Breast epithelium (tissue), 4 donors: ENCODE data around the gene CSMD2. TPM values are rescaled to one million over a fixed set of nuclear protein-coding genes. Genes with fewer than 3 reads are reported as not detected.

Experiments used
- DNase-seq, 2 donors: peaks; one replicate each; pipeline ENCODE4 v3.0.0-alpha.2; 2019; ENCODE audit warnings: low spot score in 2 of 2
- H3K27ac ChIP-seq, 2 donors: fragments of 200-600 bp; sonication (generic) in 1 of 2; one replicate each; pipeline ENCODE4 v1.5.1; 2016 to 2019; ENCODE audit warnings: mild to moderate bottlenecking in 1 of 2
- H3K27me3 ChIP-seq, 2 donors: fragments of 200-600 bp; sonication (generic) in 1 of 2; one replicate each; pipeline versions ENCODE4 v1.5.1 to v1.6.0; 2017 to 2019; ENCODE audit warnings: control low read depth in 1 of 2, mild to moderate bottlenecking in 1 of 2
- H3K36me3 ChIP-seq: fragments of 200-600 bp; one replicate; pipeline ENCODE4 v1.5.1; 2019
- H3K4me1 ChIP-seq, 2 donors: fragments of 200-600 bp; sonication (generic); one replicate each; pipeline ENCODE4 v1.5.1; 2016 to 2019; ENCODE audit warnings: control low read depth in 1 of 2
- H3K4me3 ChIP-seq, 3 donors: fragments of 200-600 bp; sonication (generic); 1 replicate in 2 of 3; 2 replicates in 1 of 3; pipeline ENCODE4 v1.5.1; 2016 to 2019; ENCODE audit warnings: mild to moderate bottlenecking in 3 of 3, moderate library complexity in 2 of 3
- H3K9me3 ChIP-seq, 2 donors: fragments of 200-600 bp; sonication (generic) in 1 of 2; one replicate each; pipeline ENCODE4 v1.5.1; 2016 to 2019; ENCODE audit warnings: control low read depth in 1 of 2
- POLR2A ChIP-seq: fragments of 450-650 bp; IDR thresholded peaks from one replicate; pipeline ENCODE4 v1.6.1; 2016; ENCODE audit warnings: antibody characterized with exemption, mild to moderate bottlenecking, moderate library complexity
- POLR2AphosphoS5 ChIP-seq, 3 donors: sonication (generic); formaldehyde crosslinking; IDR thresholded peaks; one replicate each; pipeline ENCODE4 v1.6.1; 2017; ENCODE audit warnings: antibody characterized with exemption in 3 of 3
- intact Hi-C: fragments of 100-400 bp; cut with DNase I; formaldehyde crosslinking; loops from one replicate; pipeline ENCODE4 v1.15.1; 2023; ENCODE audit warnings: low total_unique reads
- total RNA-seq, 3 donors: library from RNA; depleted of rRNA; stranded (reverse); fragments of >200 nt; gene quantifications; one replicate each; pipeline ENCODE4 v1.1.0, GENCODE V29; 2016
- TF ChIP-seq, protein P1 (sequence below), 3 donors: fragments of 450-650 bp; IDR thresholded peaks; one replicate each; pipeline ENCODE4 v1.5.1; 2016 to 2017; ENCODE audit warnings: antibody characterized with exemption in 3 of 3, mild to moderate bottlenecking in 3 of 3, moderate library complexity in 3 of 3

The CSMD2 gene
- total RNA-seq, 3 donors from 2014 or later: 0.33 to 2.6 (median 0.44) TPM

GRCh38 chr1:34013958-34014737 lies 150.9 kb downstream of the CSMD2 start:
- intact Hi-C loops: no loop called here
- Histone ChIP-seq H3K9me3 (no peaks in the 10 kb centered on the region), H3K27me3 (peaks cover 0 to 3% of the 10 kb centered on the region in 2 donors), H3K27ac (no peak overlapping the region), H3K4me1 (no peaks in the 10 kb centered on the region), H3K4me3 (no peak overlapping the region), H3K36me3 (no peaks in the 10 kb centered on the region)
- DNase-seq: no peak
- TF ChIP-seq POLR2A: no peak
- TF ChIP-seq, protein P1, sequence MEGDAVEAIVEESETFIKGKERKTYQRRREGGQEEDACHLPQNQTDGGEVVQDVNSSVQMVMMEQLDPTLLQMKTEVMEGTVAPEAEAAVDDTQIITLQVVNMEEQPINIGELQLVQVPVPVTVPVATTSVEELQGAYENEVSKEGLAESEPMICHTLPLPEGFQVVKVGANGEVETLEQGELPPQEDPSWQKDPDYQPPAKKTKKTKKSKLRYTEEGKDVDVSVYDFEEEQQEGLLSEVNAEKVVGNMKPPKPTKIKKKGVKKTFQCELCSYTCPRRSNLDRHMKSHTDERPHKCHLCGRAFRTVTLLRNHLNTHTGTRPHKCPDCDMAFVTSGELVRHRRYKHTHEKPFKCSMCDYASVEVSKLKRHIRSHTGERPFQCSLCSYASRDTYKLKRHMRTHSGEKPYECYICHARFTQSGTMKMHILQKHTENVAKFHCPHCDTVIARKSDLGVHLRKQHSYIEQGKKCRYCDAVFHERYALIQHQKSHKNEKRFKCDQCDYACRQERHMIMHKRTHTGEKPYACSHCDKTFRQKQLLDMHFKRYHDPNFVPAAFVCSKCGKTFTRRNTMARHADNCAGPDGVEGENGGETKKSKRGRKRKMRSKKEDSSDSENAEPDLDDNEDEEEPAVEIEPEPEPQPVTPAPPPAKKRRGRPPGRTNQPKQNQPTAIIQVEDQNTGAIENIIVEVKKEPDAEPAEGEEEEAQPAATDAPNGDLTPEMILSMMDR (IDR thresholded peaks at IDR 0.05): no peak
- TF ChIP-seq POLR2AphosphoS5 (IDR thresholded peaks at IDR 0.05): no peak

GRCh38 chr1:34013136-34013535 lies 151.9 kb downstream of the CSMD2 start:
- H3K9me3 ChIP-seq: no peaks in the 10 kb centered on the region
- intact Hi-C loops: no loop called here
- no peaks in the 10 kb centered on the region for H3K4me1 ChIP-seq
- no peak overlapping the region for H3K4me3 ChIP-seq
- no peaks in the 10 kb centered on the region for H3K36me3 ChIP-seq
- peaks cover 0 to 3% of the 10 kb centered on the region in 2 donors for H3K27me3 ChIP-seq
- no peak overlapping the region for H3K27ac ChIP-seq
- TF ChIP-seq POLR2AphosphoS5 (IDR thresholded peaks at IDR 0.05) (no peak), POLR2A (no peak)
- TF ChIP-seq, protein P1 (IDR thresholded peaks at IDR 0.05): no peak
- DNase-seq: no peak

DNA sequence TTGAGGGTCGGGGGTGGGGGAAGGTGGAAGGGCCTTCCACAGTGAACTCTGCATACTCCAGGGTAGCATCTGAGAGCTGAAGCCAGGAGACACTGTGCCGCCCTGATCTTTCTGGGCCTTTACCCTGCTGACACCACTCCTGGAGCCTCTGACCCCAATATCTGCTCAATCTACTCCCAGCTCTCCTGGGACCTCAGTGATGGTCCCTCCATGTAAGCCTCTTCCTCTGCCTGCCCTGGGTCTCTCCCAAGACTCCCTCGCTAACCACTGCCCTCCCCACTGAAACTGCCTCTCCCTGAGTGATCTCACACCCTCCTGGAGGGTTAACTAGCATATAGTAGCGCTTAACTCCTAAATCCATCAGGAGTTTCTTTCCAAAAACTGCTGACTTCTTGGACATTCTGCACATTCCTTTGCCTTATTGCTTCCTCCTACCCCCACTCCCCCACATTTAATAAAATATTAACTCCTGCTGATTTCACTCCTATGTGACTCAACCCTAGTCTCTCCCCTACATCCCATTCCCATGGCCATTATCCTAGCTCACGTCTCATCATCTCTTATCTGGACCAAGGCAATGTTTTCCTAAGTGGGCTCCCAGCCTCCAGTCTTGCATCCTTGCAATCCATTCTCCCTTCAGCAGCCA lies 155.6 kb downstream of the CSMD2 start:
- Histone ChIP-seq H3K4me3 (no peak overlapping the region), H3K36me3 (no peaks in the 10 kb centered on the region), H3K4me1 (no peaks in the 10 kb centered on the region), H3K27me3 (peaks cover 0 to 3% of the 10 kb centered on the region in 2 donors), H3K9me3 (no peaks in the 10 kb centered on the region), H3K27ac (no peak overlapping the region)
- intact Hi-C loops: no loop called here
- DNase-seq: no peak
- no peak for TF ChIP-seq POLR2AphosphoS5 (IDR thresholded peaks at IDR 0.05)

- no peaks in the 10 kb centered on the region for H3K27me3 ChIP-seq
- H3K4me3 ChIP-seq: no peak overlapping the region
- no peaks in the 10 kb centered on the region for H3K4me1 ChIP-seq
- no peaks in the 10 kb centered on the region for H3K36me3 ChIP-seq
- no peak overlapping the region for H3K27ac ChIP-seq
- no peak for DNase-seq
- intact Hi-C loops: no loop called here
- TF ChIP-seq POLR2AphosphoS5 (IDR thresholded peaks at IDR 0.05) (no peak), POLR2A (no peak)
- TF ChIP-seq, protein P1 (IDR thresholded peaks at IDR 0.05): no peak
- no peaks in the 10 kb centered on the region for H3K9me3 ChIP-seq
These were observed 157.3 kb downstream of the CSMD2 start for GRCh38 chr1:34007760-34008159.

DNA sequence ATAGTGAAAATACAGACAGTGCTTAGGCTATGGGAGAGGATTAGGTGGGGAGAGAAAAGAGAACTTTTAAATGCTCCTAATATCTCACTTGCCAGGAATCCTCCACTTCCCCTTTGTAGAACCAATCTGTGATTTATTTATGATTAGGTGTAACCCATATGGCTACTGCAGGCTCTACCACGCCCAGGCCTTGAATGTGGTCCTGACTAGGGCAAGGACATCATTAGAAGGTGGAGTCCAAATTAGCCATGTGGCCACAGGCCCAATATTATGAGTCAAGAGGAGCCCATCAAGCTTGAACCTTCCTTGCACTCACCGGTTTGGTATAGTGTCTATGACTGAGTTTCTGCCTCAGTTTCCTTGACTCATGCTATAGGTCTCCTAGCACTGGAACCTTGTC lies 159.7 kb downstream of the CSMD2 start:
- DNase-seq: no peak
- Histone ChIP-seq H3K36me3 (no peaks in the 10 kb centered on the region), H3K9me3 (no peaks in the 10 kb centered on the region), H3K27ac (no peak overlapping the region), H3K27me3 (no peaks in the 10 kb centered on the region), H3K4me3 (no peak overlapping the region), H3K4me1 (no peaks in the 10 kb centered on the region)
- no peak for TF ChIP-seq POLR2AphosphoS5 (IDR thresholded peaks at IDR 0.05)
- TF ChIP-seq, protein P1 (IDR thresholded peaks at IDR 0.05): no peak
- intact Hi-C loops: no loop called here
